Measurements from ENCODE around the gene NECTIN1. TPM values are rescaled to one million over a fixed set of nuclear protein-coding genes. Genes with fewer than 3 reads are reported as not detected.

The NECTIN1 gene
- total and polyA plus RNA-seq, 5 donors from 2014 or later, result 0.18 to 2.3 TPM; not detected in 3

DNA sequence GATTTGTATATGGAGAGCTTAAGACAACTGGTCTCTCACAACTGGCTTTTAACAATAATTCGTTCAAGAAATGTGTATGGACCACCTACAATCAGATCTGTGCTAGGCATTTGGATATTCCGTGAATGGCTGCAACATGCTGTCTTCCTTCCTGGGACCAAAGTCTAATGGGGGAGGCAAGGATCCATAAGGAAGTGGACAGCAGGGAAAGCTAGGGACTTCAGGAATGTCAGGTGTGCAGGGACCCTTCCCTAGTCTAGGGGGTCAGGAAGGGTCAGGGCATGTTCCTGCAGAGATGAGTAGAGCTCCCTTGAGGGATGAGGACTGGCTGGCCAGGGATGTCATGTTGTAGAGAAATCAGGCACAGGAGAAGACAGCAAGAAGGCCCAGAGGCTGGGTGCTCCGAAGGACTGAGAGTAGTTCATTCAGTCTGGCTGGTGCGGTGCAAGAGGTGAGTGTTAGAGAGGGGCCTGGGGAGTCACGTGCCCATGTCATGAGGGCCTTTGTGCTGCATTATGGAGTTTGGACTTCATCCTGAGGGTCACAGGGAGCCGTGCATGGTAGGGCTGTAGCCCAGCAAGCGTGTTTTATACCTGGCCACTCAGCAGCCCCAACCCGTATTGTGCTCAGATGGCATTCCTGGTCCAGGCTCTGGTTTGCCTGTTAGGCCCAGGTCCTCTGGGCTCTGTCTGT is 8.5 kb upstream of the NECTIN1 start:
- peaks cover 3% of the 10 kb centered on the region for H3K4me1 ChIP-seq (ENCODE audit: control insufficient read depth, insufficient read depth, low read length, poor library complexity, severe bottlenecking)
- peaks cover 0 to 7% (median under 1%) of the 10 kb centered on the region in 4 donors for H3K4me1 Mint-ChIP-seq
- H3K9me3 Mint-ChIP-seq, result peaks cover 0 to 3% (median 0%) of the 10 kb centered on the region in 7 donors
- peaks cover 14% of the 10 kb centered on the region for H3K27me3 ChIP-seq (ENCODE audit: control insufficient read depth, insufficient read depth, low read length)
- no peak overlapping the region for H3K4me3 ChIP-seq (ENCODE audit: low read depth, low read length)
- H3K4me3 Mint-ChIP-seq, result no peak overlapping the region
- no peaks in the 10 kb centered on the region for H3K9me3 ChIP-seq (ENCODE audit: control insufficient read depth in 2 of 2, low read length in 2 of 2)
- peaks cover 43% of the 10 kb centered on the region for H3K27me3 Mint-ChIP-seq
- H3K27ac Mint-ChIP-seq, result peak overlapping the region in 1 of 3 donors; percentile 8
- H3K36me3 Mint-ChIP-seq, result no peaks in the 10 kb centered on the region
- H3K36me3 ChIP-seq (ENCODE audit: control insufficient read depth, insufficient read depth, low read length), result no peaks in the 10 kb centered on the region
- DNase-seq, result no peak
- H3K27ac ChIP-seq (ENCODE audit: insufficient read depth, low read length, poor library complexity, severe bottlenecking), result no peak overlapping the region
- no peak for ATAC-seq (ENCODE audit: low read depth in 2 of 2)

DNA sequence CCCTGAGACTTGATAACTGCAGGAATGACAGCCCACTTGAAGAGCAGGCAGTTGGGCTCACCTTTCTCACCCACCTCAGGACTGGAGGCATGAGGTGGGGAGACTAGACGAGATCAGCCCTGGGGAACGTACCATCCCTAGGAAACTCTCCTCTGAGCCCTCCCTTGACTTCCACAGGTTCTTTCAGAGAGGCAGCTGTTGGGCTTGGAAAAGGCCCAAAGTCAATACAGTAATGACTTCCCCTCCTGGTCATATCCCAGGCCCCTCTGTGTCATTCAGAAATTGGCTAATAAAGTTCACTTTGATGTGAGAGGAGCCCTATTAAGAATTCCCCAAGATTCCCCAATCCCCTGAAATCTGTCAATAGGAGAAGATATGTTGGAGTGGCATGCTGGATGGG is 5.8 kb upstream of the NECTIN1 start:
- ATAC-seq (ENCODE audit: low read depth in 2 of 2) (no peak), DNase-seq (no peak)
- peaks cover 3% of the 10 kb centered on the region for H3K4me1 ChIP-seq (ENCODE audit: control insufficient read depth, insufficient read depth, low read length, poor library complexity, severe bottlenecking)
- H3K9me3 ChIP-seq (ENCODE audit: control insufficient read depth in 2 of 2, low read length in 2 of 2), result peaks cover 0 to 3% of the 10 kb centered on the region in 2 experiments
- no peaks in the 10 kb centered on the region for H3K36me3 Mint-ChIP-seq
- no peak overlapping the region for H3K27ac ChIP-seq (ENCODE audit: insufficient read depth, low read length, poor library complexity, severe bottlenecking)
- H3K9me3 Mint-ChIP-seq, result peaks cover 0 to 5% (median 0%) of the 10 kb centered on the region in 7 donors
- peaks cover 0 to 11% (median 3%) of the 10 kb centered on the region in 4 donors for H3K4me1 Mint-ChIP-seq
- no peak overlapping the region for H3K4me3 Mint-ChIP-seq
- no peak overlapping the region for H3K4me3 ChIP-seq (ENCODE audit: low read depth, low read length)
- H3K27me3 ChIP-seq (ENCODE audit: control insufficient read depth, insufficient read depth, low read length), result peaks cover 16% of the 10 kb centered on the region
- peaks cover 41% of the 10 kb centered on the region for H3K27me3 Mint-ChIP-seq
- H3K27ac Mint-ChIP-seq, result no peak overlapping the region
- no peaks in the 10 kb centered on the region for H3K36me3 ChIP-seq (ENCODE audit: control insufficient read depth, insufficient read depth, low read length)

DNA sequence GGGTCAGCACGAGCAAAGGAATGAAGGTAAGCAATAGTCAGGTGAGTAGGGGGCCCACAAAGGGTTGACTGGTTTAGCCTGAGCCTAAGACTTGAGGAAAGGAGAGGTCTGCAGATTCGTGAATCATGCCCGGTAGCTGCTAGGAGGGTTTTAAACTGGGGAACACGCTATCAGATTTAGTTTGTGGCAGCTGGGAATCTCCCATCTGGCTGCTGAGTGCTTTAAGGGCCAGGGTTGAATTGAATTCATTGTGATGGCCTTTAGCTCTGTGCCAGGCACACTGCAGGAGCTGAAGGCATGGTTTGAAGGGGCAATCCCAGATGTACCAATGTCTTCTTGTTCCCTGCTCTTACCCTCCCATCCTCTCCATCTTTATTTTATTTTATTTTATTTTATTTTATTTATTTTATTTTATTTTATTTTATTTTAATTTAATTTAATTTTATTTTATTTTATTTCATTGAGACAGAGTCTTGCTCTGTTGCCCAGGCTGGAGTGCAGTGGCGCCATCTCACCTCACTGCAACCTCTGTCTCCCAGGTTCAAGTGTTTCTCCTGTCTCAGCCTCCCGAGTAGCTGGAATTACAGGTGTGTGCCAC is 1.9 kb upstream of the NECTIN1 start:
- peaks cover 57% of the 10 kb centered on the region for H3K27me3 Mint-ChIP-seq
- H3K27me3 ChIP-seq (ENCODE audit: control insufficient read depth, insufficient read depth, low read length), result peaks cover 20% of the 10 kb centered on the region
- ATAC-seq (ENCODE audit: low read depth in 2 of 2) (no peak), DNase-seq (no peak)
- H3K9me3 ChIP-seq (ENCODE audit: control insufficient read depth in 2 of 2, low read length in 2 of 2), result peaks cover 0 to 3% of the 10 kb centered on the region in 2 experiments
- H3K4me3 ChIP-seq (ENCODE audit: low read depth, low read length), result no peak overlapping the region
- peaks cover 0 to 5% (median 0%) of the 10 kb centered on the region in 7 donors for H3K9me3 Mint-ChIP-seq
- H3K36me3 ChIP-seq (ENCODE audit: control insufficient read depth, insufficient read depth, low read length), result no peaks in the 10 kb centered on the region
- H3K36me3 Mint-ChIP-seq, result no peaks in the 10 kb centered on the region
- H3K27ac Mint-ChIP-seq, result peak overlapping the region in 1 of 3 donors; percentile 91
- peaks cover 0 to 23% (median 10%) of the 10 kb centered on the region in 4 donors for H3K4me1 Mint-ChIP-seq
- H3K4me3 Mint-ChIP-seq, result peak overlapping the region; percentile 23 to 85 (median 60)
- H3K4me1 ChIP-seq (ENCODE audit: control insufficient read depth, insufficient read depth, low read length, poor library complexity, severe bottlenecking), result peaks cover 22% of the 10 kb centered on the region
- H3K27ac ChIP-seq (ENCODE audit: insufficient read depth, low read length, poor library complexity, severe bottlenecking), result no peak overlapping the region

DNA sequence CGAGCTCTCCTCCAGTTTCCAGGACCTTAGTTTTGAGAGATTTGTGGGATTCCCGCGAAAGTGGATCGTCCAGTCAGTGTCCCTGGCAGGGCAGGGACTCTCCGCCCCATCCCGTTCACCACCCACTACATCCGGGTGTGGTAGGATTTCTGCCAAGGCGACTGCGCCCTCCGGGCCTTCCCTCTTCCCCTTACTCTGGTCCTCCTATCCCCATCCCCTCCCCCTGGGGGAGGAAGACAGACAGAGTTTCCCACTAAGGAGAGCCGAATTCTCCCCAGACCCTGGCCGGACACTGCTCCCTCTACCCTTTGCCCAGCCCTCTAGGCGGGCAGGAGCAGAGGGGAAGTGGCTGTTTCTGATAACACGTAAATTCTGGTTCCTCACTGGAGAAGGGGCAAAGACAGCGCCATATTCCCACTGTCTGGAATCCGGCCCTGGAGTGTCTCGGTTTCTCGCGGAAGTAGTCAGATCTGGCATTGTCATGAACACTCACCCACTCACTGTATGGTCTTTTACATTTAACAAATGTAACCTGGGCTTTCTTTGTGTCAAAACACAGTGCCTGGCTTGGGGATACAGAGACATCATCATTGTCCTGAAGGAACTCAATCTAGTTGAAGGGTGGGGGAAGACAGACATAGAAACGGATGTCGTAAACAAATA is 1.1 kb upstream of the NECTIN1 start:
- H3K27me3 Mint-ChIP-seq, result peaks cover 60% of the 10 kb centered on the region
- no peak for ATAC-seq (ENCODE audit: low read depth in 2 of 2)
- no peak overlapping the region for H3K27ac ChIP-seq (ENCODE audit: insufficient read depth, low read length, poor library complexity, severe bottlenecking)
- H3K36me3 Mint-ChIP-seq, result no peaks in the 10 kb centered on the region
- peaks cover 0 to 23% (median 10%) of the 10 kb centered on the region in 4 donors for H3K4me1 Mint-ChIP-seq
- H3K4me3 Mint-ChIP-seq, result peak overlapping the region; percentile 66 to 85 (median 81)
- peak overlapping the region in 1 of 3 donors; percentile 38 for H3K27ac Mint-ChIP-seq
- peaks cover 22% of the 10 kb centered on the region for H3K4me1 ChIP-seq (ENCODE audit: control insufficient read depth, insufficient read depth, low read length, poor library complexity, severe bottlenecking)
- no peaks in the 10 kb centered on the region for H3K36me3 ChIP-seq (ENCODE audit: control insufficient read depth, insufficient read depth, low read length)
- DNase-seq, result no peak
- peaks cover 23% of the 10 kb centered on the region for H3K27me3 ChIP-seq (ENCODE audit: control insufficient read depth, insufficient read depth, low read length)
- no peak overlapping the region for H3K4me3 ChIP-seq (ENCODE audit: low read depth, low read length)
- H3K9me3 ChIP-seq (ENCODE audit: control insufficient read depth in 2 of 2, low read length in 2 of 2), result peaks cover 0 to 3% of the 10 kb centered on the region in 2 experiments
- peaks cover 0 to 5% (median 0%) of the 10 kb centered on the region in 7 donors for H3K9me3 Mint-ChIP-seq

DNA sequence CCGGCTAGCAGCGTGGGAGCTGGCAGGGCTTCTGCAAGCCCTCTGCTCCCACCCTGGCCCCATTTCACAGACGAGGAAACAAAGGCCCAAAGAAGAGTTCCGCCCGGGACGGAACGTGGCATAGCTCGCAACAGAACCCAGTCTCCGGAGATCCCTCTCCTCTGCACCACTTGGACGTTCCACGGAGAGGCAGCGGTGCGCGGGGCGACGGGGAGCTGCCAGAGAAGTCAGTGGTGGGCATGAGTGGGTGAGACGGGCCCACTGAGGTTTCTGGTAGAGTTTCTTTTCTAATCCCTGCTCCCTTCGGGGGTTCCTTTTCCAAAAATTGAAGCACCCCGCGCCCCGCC is 554 bp upstream of the NECTIN1 start:
- peak; percentile 4 to 6 for ATAC-seq (ENCODE audit: low read depth in 2 of 2)
- DNase-seq, result no peak
- Mint-ChIP-seq H3K4me1 (peaks cover 0 to 23% (median 10%) of the 10 kb centered on the region in 4 donors), H3K27me3 (peaks cover 63% of the 10 kb centered on the region), H3K27ac (peak overlapping the region in 1 of 3 donors; percentile 38), H3K9me3 (peaks cover 0 to 5% (median 0%) of the 10 kb centered on the region in 7 donors), H3K36me3 (no peaks in the 10 kb centered on the region), H3K4me3 (peak overlapping the region; percentile 66 to 85 (median 81))
- H3K27ac ChIP-seq (ENCODE audit: insufficient read depth, low read length, poor library complexity, severe bottlenecking), result no peak overlapping the region
- no peaks in the 10 kb centered on the region for H3K36me3 ChIP-seq (ENCODE audit: control insufficient read depth, insufficient read depth, low read length)
- peaks cover 22% of the 10 kb centered on the region for H3K4me1 ChIP-seq (ENCODE audit: control insufficient read depth, insufficient read depth, low read length, poor library complexity, severe bottlenecking)
- peaks cover 0 to 3% of the 10 kb centered on the region in 2 experiments for H3K9me3 ChIP-seq (ENCODE audit: control insufficient read depth in 2 of 2, low read length in 2 of 2)
- H3K4me3 ChIP-seq (ENCODE audit: low read depth, low read length), result peak overlapping the region; percentile 37
- H3K27me3 ChIP-seq (ENCODE audit: control insufficient read depth, insufficient read depth, low read length), result peaks cover 22% of the 10 kb centered on the region

DNA sequence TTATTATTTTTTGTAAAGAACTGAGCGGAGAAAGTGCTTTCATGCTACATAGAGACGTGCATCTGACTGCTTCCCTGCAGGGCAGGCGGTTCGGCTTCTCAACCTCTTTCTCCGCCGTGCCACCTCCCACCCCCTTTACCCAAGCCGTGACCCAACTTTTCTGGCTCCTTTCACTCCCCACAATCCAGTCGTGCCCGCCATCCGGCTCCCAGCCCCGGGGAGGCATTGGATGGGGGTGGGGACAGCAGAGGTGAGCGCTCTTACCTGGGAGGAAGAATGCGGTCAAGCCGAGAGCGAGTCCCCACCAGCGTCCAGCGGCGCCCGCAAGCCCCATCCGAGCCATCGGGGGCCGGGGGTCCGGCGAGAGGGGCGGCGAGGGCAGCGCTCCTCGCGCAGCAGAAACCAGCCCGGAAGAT is 781 bp downstream of the NECTIN1 start:
- Mint-ChIP-seq H3K4me1 (peaks cover 0 to 25% (median 10%) of the 10 kb centered on the region in 4 donors), H3K9me3 (peaks cover 0 to 2% (median 0%) of the 10 kb centered on the region in 7 donors), H3K4me3 (peak overlapping the region; percentile 93 to 96 (median 94)), H3K27ac (peak overlapping the region; percentile 32 to 82 (median 72)), H3K27me3 (peaks cover 53% of the 10 kb centered on the region), H3K36me3 (no peaks in the 10 kb centered on the region)
- ATAC-seq (ENCODE audit: low read depth in 2 of 2) (no peak), DNase-seq (peak in 1 of 3 donors; percentile 15)
- H3K9me3 ChIP-seq (ENCODE audit: control insufficient read depth in 2 of 2, low read length in 2 of 2), result peaks cover 0 to 3% of the 10 kb centered on the region in 2 experiments
- no peak overlapping the region for H3K27ac ChIP-seq (ENCODE audit: insufficient read depth, low read length, poor library complexity, severe bottlenecking)
- peaks cover 21% of the 10 kb centered on the region for H3K27me3 ChIP-seq (ENCODE audit: control insufficient read depth, insufficient read depth, low read length)
- H3K36me3 ChIP-seq (ENCODE audit: control insufficient read depth, insufficient read depth, low read length), result no peaks in the 10 kb centered on the region
- H3K4me1 ChIP-seq (ENCODE audit: control insufficient read depth, insufficient read depth, low read length, poor library complexity, severe bottlenecking), result peaks cover 22% of the 10 kb centered on the region
- H3K4me3 ChIP-seq (ENCODE audit: low read depth, low read length), result peak overlapping the region; percentile 72

DNA sequence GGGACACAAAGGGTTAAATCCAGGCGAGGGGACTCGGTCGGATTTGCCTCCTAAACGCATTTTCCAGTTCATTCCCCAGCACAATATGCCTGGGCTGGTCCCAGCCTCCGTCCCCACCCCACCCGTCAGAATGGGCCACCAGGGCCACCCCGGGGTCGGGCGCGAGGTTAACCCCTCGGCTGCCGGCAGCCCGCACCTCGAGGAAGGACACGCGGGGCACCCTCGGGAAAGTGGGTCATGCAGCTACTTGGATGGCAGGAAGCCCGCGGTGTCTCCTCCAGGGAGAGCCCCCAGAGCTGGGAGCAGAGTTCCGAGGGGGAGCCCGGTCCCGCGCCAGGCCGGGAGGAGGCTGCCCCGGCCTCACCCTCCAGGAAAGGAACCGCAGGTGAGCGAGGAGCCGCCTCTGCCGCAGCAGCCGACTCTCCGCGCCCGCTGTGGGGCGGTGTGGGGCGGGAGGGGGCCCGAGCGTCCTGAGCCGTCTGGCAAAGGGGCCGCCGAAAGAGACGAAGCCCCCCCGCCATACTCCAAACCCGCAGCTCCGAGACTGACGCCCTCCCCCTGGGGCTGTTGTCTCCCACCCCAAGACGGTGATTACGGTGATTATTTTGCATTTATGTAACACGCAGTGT is 1.4 kb downstream of the NECTIN1 start:
- DNase-seq, result no peak
- Histone ChIP-seq H3K9me3 (ENCODE audit: control insufficient read depth in 2 of 2, low read length in 2 of 2) (peaks cover 0 to 3% of the 10 kb centered on the region in 2 experiments), H3K27ac (ENCODE audit: insufficient read depth, low read length, poor library complexity, severe bottlenecking) (no peak overlapping the region), H3K27me3 (ENCODE audit: control insufficient read depth, insufficient read depth, low read length) (peaks cover 21% of the 10 kb centered on the region), H3K4me1 (ENCODE audit: control insufficient read depth, insufficient read depth, low read length, poor library complexity, severe bottlenecking) (peaks cover 22% of the 10 kb centered on the region), H3K36me3 (ENCODE audit: control insufficient read depth, insufficient read depth, low read length) (no peaks in the 10 kb centered on the region), H3K4me3 (ENCODE audit: low read depth, low read length) (peak overlapping the region; percentile 72)
- H3K9me3 Mint-ChIP-seq, result peaks cover 0 to 2% (median 0%) of the 10 kb centered on the region in 7 donors
- H3K4me1 Mint-ChIP-seq, result peaks cover 0 to 25% (median 10%) of the 10 kb centered on the region in 4 donors
- peak overlapping the region in 2 of 3 donors; percentile 72 to 82 for H3K27ac Mint-ChIP-seq
- H3K27me3 Mint-ChIP-seq, result peaks cover 50% of the 10 kb centered on the region
- peak overlapping the region; percentile 93 to 96 (median 94) for H3K4me3 Mint-ChIP-seq
- ATAC-seq (ENCODE audit: low read depth in 2 of 2), result no peak
- H3K36me3 Mint-ChIP-seq, result no peaks in the 10 kb centered on the region

All from CD4-positive, CD25-positive, alpha-beta regulatory T cell (primary cell).